GM23248 (cell line): Measurements from ENCODE around the gene PPM1L.

Source experiments
- EZH2 ChIP-seq: fragments of 200-600 bp; sonication (generic); IDR thresholded peaks from 2 replicates; pipeline ENCODE4 v1.6.1; 2018; ENCODE audit warnings: antibody characterized with exemption, mild to moderate bottlenecking; ENCODE audit not compliant: insufficient read depth, poor library complexity, severe bottlenecking
- EZH2phosphoT487 ChIP-seq: fragments of 200-600 bp; sonication (generic); IDR thresholded peaks from 2 replicates; pipeline ENCODE4 v1.6.1; 2018; ENCODE audit warnings: antibody characterized with exemption, moderate library complexity, mild to moderate bottlenecking, low read depth; ENCODE audit not compliant: insufficient read depth

GRCh38 chr3:160860346-160860745 lies 104.3 kb downstream of the PPM1L start:
- TF ChIP-seq EZH2 (no peak), EZH2phosphoT487 (no peak)
